ENCODE data around the gene HEMGN. TPM values are rescaled to one million over a fixed set of nuclear protein-coding genes. Genes with fewer than 3 reads are reported as not detected.
A peak's percentile ranks its signal among the peaks of the same experiment; 100 is the strongest.

HEMGN gene
- polyA plus RNA-seq, 3 donors = 0.18 TPM; not detected in 2

DNA sequence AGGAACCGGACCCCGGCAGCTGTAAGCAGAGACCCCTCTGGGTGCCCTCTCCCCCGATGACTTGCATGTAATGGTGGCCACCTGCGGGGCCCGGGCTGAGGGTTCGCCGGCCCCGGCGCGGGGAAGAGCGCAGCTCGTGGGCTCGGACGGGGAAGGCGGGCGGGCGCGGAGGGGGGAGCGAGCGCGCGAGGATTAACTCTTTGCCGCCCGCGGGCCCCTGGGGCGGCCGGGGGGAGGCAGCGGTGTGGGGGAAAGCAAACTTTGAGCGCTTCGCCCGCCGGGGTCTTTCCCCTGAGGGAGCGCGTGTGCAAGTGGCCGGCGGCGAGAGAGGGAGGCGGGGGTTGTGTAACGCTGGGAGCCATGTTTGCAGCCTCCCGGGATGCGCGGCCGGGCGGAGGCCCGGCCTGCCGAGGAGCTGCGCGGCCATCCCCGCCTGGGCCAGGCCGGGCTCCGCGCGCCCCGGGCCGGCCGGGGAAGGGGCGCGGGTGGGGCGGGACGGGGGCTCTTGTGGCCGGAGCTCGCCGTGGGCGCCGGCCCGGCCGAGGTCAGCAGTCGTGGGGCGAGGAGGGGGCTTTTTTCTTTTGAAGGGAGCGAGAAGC lies 45.7 kb upstream of the HEMGN start:
- Mint-ChIP-seq H3K27ac (peak overlapping the region; percentile 59 to 89 (median 85)), H3K27me3 (ENCODE audit: low read depth in 3 of 3) (peaks cover 3 to 6% (median 3%) of the 10 kb centered on the region in 3 donors), H3K4me1 (peaks cover 37% of the 10 kb centered on the region), H3K9me3 (peaks cover 0 to 2% (median 0%) of the 10 kb centered on the region in 7 donors), H3K4me3 (peak overlapping the region; percentile 83 to 90), H3K36me3 (no peaks in the 10 kb centered on the region)
- Histone ChIP-seq H3K4me1 (ENCODE audit: control insufficient read depth in 1 of 2, insufficient read depth in 2 of 2, low read length in 2 of 2) (peaks cover 28 to 43% of the 10 kb centered on the region in 2 donors), H3K79me2 (ENCODE audit: insufficient read depth, low read length) (peaks cover 66% of the 10 kb centered on the region), H3K4me3 (replicated peaks in 1 of 3; ENCODE audit: low read depth in 2 of 3, low read length in 3 of 3) (peak overlapping the region; percentile 82 to 95 (median 95)), H3K36me3 (replicated peaks in 1 of 2; ENCODE audit: control insufficient read depth in 1 of 2, insufficient read depth in 2 of 2, low read length in 2 of 2) (no peaks in the 10 kb centered on the region), H4K20me1 (ENCODE audit: insufficient read depth, low read length) (peaks cover 36% of the 10 kb centered on the region), H3K27me3 (ENCODE audit: control insufficient read depth in 2 of 2, insufficient read depth in 2 of 2, low read length in 2 of 2) (peaks cover 0 to 8% of the 10 kb centered on the region in 2 donors), H3K27ac (ENCODE audit: low read depth in 1 of 2, low read length in 2 of 2) (peak overlapping the region; percentile 83 to 87), H3K9ac (ENCODE audit: insufficient read depth, low read length, poor library complexity, severe bottlenecking) (peak overlapping the region; percentile 90), H3K9me3 (replicated peaks in 1 of 2; ENCODE audit: control insufficient read depth in 1 of 2, insufficient read depth in 1 of 2, low read length in 2 of 2) (no peaks in the 10 kb centered on the region), H3K4me2 (replicated peaks; ENCODE audit: extremely low read depth, low read length, poor library complexity, severe bottlenecking) (peak overlapping the region; percentile 86), H2AFZ (ENCODE audit: insufficient read depth, low read depth, low read length, poor library complexity, severe bottlenecking) (peak overlapping the region; percentile 85)
- intact Hi-C loops (cut with micrococcal nuclease) = loop anchor here in 1 of 2 donors (10.0 kb wide), 1 partner anchor 71 kb away; the partner anchor contains the start of gene NANS
- WGBS (ENCODE audit: insufficient coverage) = under 1% methylated on average over 66 of the region's 70 CpGs
- TF ChIP-seq, protein P1, sequence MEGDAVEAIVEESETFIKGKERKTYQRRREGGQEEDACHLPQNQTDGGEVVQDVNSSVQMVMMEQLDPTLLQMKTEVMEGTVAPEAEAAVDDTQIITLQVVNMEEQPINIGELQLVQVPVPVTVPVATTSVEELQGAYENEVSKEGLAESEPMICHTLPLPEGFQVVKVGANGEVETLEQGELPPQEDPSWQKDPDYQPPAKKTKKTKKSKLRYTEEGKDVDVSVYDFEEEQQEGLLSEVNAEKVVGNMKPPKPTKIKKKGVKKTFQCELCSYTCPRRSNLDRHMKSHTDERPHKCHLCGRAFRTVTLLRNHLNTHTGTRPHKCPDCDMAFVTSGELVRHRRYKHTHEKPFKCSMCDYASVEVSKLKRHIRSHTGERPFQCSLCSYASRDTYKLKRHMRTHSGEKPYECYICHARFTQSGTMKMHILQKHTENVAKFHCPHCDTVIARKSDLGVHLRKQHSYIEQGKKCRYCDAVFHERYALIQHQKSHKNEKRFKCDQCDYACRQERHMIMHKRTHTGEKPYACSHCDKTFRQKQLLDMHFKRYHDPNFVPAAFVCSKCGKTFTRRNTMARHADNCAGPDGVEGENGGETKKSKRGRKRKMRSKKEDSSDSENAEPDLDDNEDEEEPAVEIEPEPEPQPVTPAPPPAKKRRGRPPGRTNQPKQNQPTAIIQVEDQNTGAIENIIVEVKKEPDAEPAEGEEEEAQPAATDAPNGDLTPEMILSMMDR (IDR thresholded peaks at IDR 0.05) = no peak
- DNase-seq = peak in 2 of 3 donors; percentile 30 to 50

DNA sequence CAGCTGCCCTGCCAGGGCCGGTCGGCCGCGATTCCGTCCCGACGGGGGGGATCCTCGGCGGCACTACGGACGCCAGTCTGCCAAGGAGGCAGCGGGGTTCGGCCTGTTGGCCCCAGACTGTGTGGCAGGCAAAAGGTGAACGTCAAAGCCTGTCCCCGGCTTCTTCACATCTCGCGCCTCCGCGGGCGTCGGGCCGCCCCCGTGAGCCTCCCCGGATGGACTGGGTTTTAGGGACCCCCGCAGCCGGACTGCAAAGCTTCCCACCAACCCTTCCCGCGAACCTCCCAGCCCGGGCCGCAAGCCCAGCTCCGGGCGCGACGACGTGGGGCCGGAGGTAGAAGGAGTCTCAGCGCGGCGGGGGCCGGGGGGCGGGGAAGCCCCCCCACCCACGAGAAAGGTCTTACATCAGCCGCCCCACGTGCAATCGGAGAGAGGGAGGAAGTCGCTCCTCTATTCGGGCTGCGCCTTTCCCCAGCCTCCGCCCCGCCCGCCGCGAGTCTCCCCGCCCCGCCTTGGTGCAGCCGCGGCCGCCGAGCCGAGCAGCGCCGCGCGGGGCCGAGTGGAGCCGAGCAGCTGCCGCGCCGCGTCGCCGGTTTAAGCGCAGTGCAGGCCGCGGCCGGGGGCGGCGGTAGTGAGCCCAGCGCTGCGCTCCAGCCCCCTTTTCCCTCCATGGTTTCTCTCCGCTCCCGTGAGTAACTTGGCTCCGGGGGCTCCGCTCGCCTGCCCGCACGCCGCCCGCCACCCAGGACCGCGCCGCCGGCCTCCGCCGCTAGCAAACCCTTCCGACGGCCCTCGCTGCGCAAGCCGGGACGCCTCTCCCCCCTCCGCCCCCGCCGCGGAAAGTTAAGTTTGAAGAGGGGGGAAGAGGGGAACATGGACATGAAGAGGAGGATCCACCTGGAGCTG lies 45.0 kb upstream of the HEMGN start, which contains the start of gene ANP32B:
Gene ANP32B (plus strand): TSS at position 659 of the 906 bp plus-strand sequence. CDS start 215 bp downstream, at position 874.
- Mint-ChIP-seq H3K4me1 (peaks cover 31% of the 10 kb centered on the region), H3K4me3 (peak within 1 kb of the TSS; percentile 83 to 90), H3K9me3 (peaks cover 0 to 2% (median 0%) of the 10 kb centered on the region in 7 donors), H3K27ac (peak within 1 kb of the TSS; percentile 59 to 89 (median 85)), H3K36me3 (no peaks in the 10 kb centered on the region), H3K27me3 (ENCODE audit: low read depth in 3 of 3) (peaks cover 3 to 6% (median 3%) of the 10 kb centered on the region in 3 donors)
- peak within 1 kb of the TSS; percentile 90 for H3K9ac ChIP-seq (ENCODE audit: insufficient read depth, low read length, poor library complexity, severe bottlenecking)
- peak within 1 kb of the TSS; percentile 82 to 95 (median 95) for H3K4me3 ChIP-seq (replicated peaks in 1 of 3; ENCODE audit: low read depth in 2 of 3, low read length in 3 of 3)
- TF ChIP-seq, protein P1 (IDR thresholded peaks at IDR 0.05) = peak; percentile 97
- peaks cover 28 to 43% of the 10 kb centered on the region in 2 donors for H3K4me1 ChIP-seq (ENCODE audit: control insufficient read depth in 1 of 2, insufficient read depth in 2 of 2, low read length in 2 of 2)
- H3K9me3 ChIP-seq (replicated peaks in 1 of 2; ENCODE audit: control insufficient read depth in 1 of 2, insufficient read depth in 1 of 2, low read length in 2 of 2) = no peaks in the 10 kb centered on the region
- H3K27me3 ChIP-seq (ENCODE audit: control insufficient read depth in 2 of 2, insufficient read depth in 2 of 2, low read length in 2 of 2) = peaks cover 0 to 8% of the 10 kb centered on the region in 2 donors
- DNase-seq = peak; percentile 82 to 90 (median 86)
- WGBS (ENCODE audit: insufficient coverage) = under 1% methylated on average over 77 of the region's 105 CpGs
- H3K79me2 ChIP-seq (ENCODE audit: insufficient read depth, low read length) = peaks cover 59% of the 10 kb centered on the region
- no peaks in the 10 kb centered on the region for H3K36me3 ChIP-seq (replicated peaks in 1 of 2; ENCODE audit: control insufficient read depth in 1 of 2, insufficient read depth in 2 of 2, low read length in 2 of 2)
- peaks cover 29% of the 10 kb centered on the region for H4K20me1 ChIP-seq (ENCODE audit: insufficient read depth, low read length)
- intact Hi-C loops (cut with micrococcal nuclease) = loop anchor here in 1 of 2 donors (10.0 kb wide), 1 partner anchor 72 kb away; the partner anchor contains the start of gene NANS
- H2AFZ ChIP-seq (ENCODE audit: insufficient read depth, low read depth, low read length, poor library complexity, severe bottlenecking) = peak within 1 kb of the TSS; percentile 98
- H3K4me2 ChIP-seq (replicated peaks; ENCODE audit: extremely low read depth, low read length, poor library complexity, severe bottlenecking) = peak within 1 kb of the TSS; percentile 86
- peak within 1 kb of the TSS; percentile 83 to 87 for H3K27ac ChIP-seq (ENCODE audit: low read depth in 1 of 2, low read length in 2 of 2)

Measured in CD14-positive monocyte (primary cell).